Ishikawa (cell line): ENCODE measurements around the gene BRD7.

Experiments used
- CREB1 ChIP-seq: IDR thresholded peaks from 2 replicates; pipeline ENCODE4 v1.6.1; 2012; ENCODE audit warnings: low read depth
- EP300 ChIP-seq: IDR thresholded peaks from 2 replicates; pipeline ENCODE4 v1.6.1; 2012; ENCODE audit warnings: borderline replicate concordance
- FOXM1 ChIP-seq: IDR thresholded peaks from 2 replicates; pipeline ENCODE4 v1.6.1; 2012; ENCODE audit warnings: low read depth, borderline replicate concordance
- MAX ChIP-seq: IDR thresholded peaks from 2 replicates; pipeline ENCODE4 v1.6.1; 2012
- NFIC ChIP-seq: IDR thresholded peaks from 2 replicates; pipeline ENCODE4 v1.6.1; 2012
- RAD21 ChIP-seq: IDR thresholded peaks from 2 replicates; pipeline ENCODE4 v1.6.1; 2012; ENCODE audit warnings: low read depth
- REST ChIP-seq: IDR thresholded peaks from 2 replicates; pipeline ENCODE4 v1.6.1; 2012; ENCODE audit warnings: low read depth, mild to moderate bottlenecking
- TAF1 ChIP-seq: IDR thresholded peaks from 2 replicates; pipeline ENCODE4 v1.6.1; 2012; ENCODE audit warnings: low read depth, mild to moderate bottlenecking
- TCF12 ChIP-seq: IDR thresholded peaks from 2 replicates; pipeline ENCODE4 v1.6.1; 2012; ENCODE audit warnings: low read depth
- USF1 ChIP-seq: IDR thresholded peaks from 2 replicates; pipeline ENCODE4 v1.6.1; 2012
- YY1 ChIP-seq: IDR thresholded peaks from 2 replicates; pipeline ENCODE4 v1.6.1; 2012; ENCODE audit warnings: low read depth
- ZBTB7A ChIP-seq: IDR thresholded peaks from 2 replicates; pipeline ENCODE4 v1.6.1; 2012; ENCODE audit warnings: low read depth

GRCh38 chr16:50310308-50311133 lies 58.3 kb downstream of the BRD7 start:
- no peak for TF ChIP-seq NFIC
- TF ChIP-seq REST, result no peak
- TF ChIP-seq CREB1, result no peak
- no peak for TF ChIP-seq RAD21
- no peak for TF ChIP-seq TAF1
- TF ChIP-seq MAX, result no peak
- no peak for TF ChIP-seq EP300
- TF ChIP-seq FOXM1, result no peak
- no peak for TF ChIP-seq USF1
- TF ChIP-seq ZBTB7A, result no peak
- no peak for TF ChIP-seq YY1
- TF ChIP-seq TCF12, result no peak
